Neural cell (in vitro differentiated cells): Measurements from ENCODE around the gene EXOC3L2. TPM values are rescaled to one million over a fixed set of nuclear protein-coding genes. Genes with fewer than 3 reads are reported as not detected.

ENCODE experiments used
- H2AFZ ChIP-seq: fragments of 200-600, 300-800 bp; sonication (generic), shearing (Covaris generic); 2 replicates; pipeline ENCODE4 v1.6.0; 2014; ENCODE audit warnings: low read depth, mild to moderate bottlenecking, antibody characterized with exemption, low read length, moderate library complexity
- H3F3A ChIP-seq: fragments of 200-600 bp; shearing (Covaris generic); 2 replicates; pipeline ENCODE4 v1.6.1; 2016; ENCODE audit warnings: mild to moderate bottlenecking, moderate library complexity, mixed read lengths, antibody characterized with exemption, low read length; ENCODE audit not compliant: insufficient read depth, poor library complexity, severe bottlenecking
- H3K27ac ChIP-seq: fragments of 200-600, 300-800 bp; sonication (generic), shearing (Covaris generic); 2 replicates; pipeline ENCODE4 v1.5.1; 2014; ENCODE audit warnings: mild to moderate bottlenecking, low read length, moderate library complexity
- H3K27me3 ChIP-seq: fragments of 300-800, 200-600 bp; sonication (generic), shearing (Covaris generic); 2 replicates; pipeline ENCODE4 v1.6.0; 2014; ENCODE audit warnings: mild to moderate bottlenecking, low read depth, low read length, moderate library complexity; ENCODE audit not compliant: insufficient read depth
- H3K36me3 ChIP-seq: fragments of 300-800, 200-600 bp; sonication (generic), shearing (Covaris generic); 2 replicates; pipeline ENCODE4 v1.5.1; 2014; ENCODE audit warnings: mild to moderate bottlenecking, antibody characterized with exemption, low read length, moderate library complexity; ENCODE audit not compliant: insufficient read depth
- H3K4me2 ChIP-seq: fragments of 300-800, 200-600 bp; sonication (generic), shearing (Covaris generic); 2 replicates; pipeline ENCODE4 v1.6.0; 2014; ENCODE audit warnings: mild to moderate bottlenecking, low read length
- H3K4me3 ChIP-seq: fragments of 300-800, 200-600 bp; sonication (generic), shearing (Covaris generic); 2 replicates; pipeline ENCODE4 v1.5.1; 2014; ENCODE audit warnings: mild to moderate bottlenecking, low read length, moderate library complexity
- H3K79me2 ChIP-seq: fragments of 200-600 bp; shearing (Covaris generic); replicated peaks from 2 replicates; pipeline ENCODE4 v1.6.0; 2014; ENCODE audit warnings: mild to moderate bottlenecking, low read length, moderate library complexity; ENCODE audit not compliant: insufficient read depth
- H3K9ac ChIP-seq: fragments of 300-800, 200-600 bp; sonication (generic), shearing (Covaris generic); 2 replicates; pipeline ENCODE4 v1.6.1; 2016; ENCODE audit warnings: mild to moderate bottlenecking, low read length, mixed read lengths
- H3K9me2 ChIP-seq: fragments of 200-600 bp; shearing (Covaris generic); 2 replicates; pipeline ENCODE4 v1.6.1; 2016; ENCODE audit warnings: mild to moderate bottlenecking, low read length, mixed read lengths; ENCODE audit not compliant: insufficient read depth
- H3K9me3 ChIP-seq: fragments of 200-600, 300-800 bp; sonication (generic), shearing (Covaris generic); 2 replicates; pipeline ENCODE4 v1.6.1; 2016; ENCODE audit warnings: mild to moderate bottlenecking, mixed run types, low read length, moderate library complexity, mixed read lengths
- H4K20me1 ChIP-seq: fragments of 200-600 bp; shearing (Covaris generic); 2 replicates; pipeline ENCODE4 v1.6.1; 2016; ENCODE audit warnings: mild to moderate bottlenecking, mixed run types; ENCODE audit not compliant: insufficient read depth
- CTCF ChIP-seq: fragments of 450-650 bp; IDR thresholded peaks from 2 replicates; pipeline ENCODE4 v1.5.1; 2014; ENCODE audit warnings: antibody characterized with exemption, mild to moderate bottlenecking, moderate library complexity; ENCODE audit not compliant: poor library complexity, severe bottlenecking
- EP300 ChIP-seq: fragments of 450-650 bp; conservative IDR thresholded peaks from 2 replicates; pipeline ENCODE4 v1.6.1; 2014; ENCODE audit warnings: antibody characterized with exemption, mild to moderate bottlenecking, moderate library complexity; ENCODE audit not compliant: poor library complexity, severe bottlenecking
- EZH2 ChIP-seq: fragments of 200-600, 300-800 bp; shearing (Covaris generic), sonication (generic); IDR thresholded peaks from 2 replicates; pipeline ENCODE4 v1.6.1; 2014; ENCODE audit warnings: antibody characterized with exemption, low read length, borderline replicate concordance, mild to moderate bottlenecking; ENCODE audit not compliant: insufficient read depth, poor library complexity, severe bottlenecking
- MXI1 ChIP-seq: fragments of 450-650 bp; conservative IDR thresholded peaks from 2 replicates; pipeline ENCODE4 v1.6.1; 2014; ENCODE audit warnings: antibody characterized with exemption, mild to moderate bottlenecking; ENCODE audit not compliant: poor library complexity, severe bottlenecking
- POLR2AphosphoS5 ChIP-seq: IDR thresholded peaks from 2 replicates; pipeline ENCODE4 v1.6.1; 2012
- RAD21 ChIP-seq: fragments of 450-650 bp; conservative IDR thresholded peaks from 2 replicates; pipeline ENCODE4 v1.6.1; 2014; ENCODE audit warnings: antibody characterized with exemption, mild to moderate bottlenecking, moderate library complexity
- REST ChIP-seq: IDR thresholded peaks from 2 replicates; pipeline ENCODE4 v1.6.1; 2012; ENCODE audit warnings: borderline replicate concordance
- SMC3 ChIP-seq: fragments of 450-650 bp; conservative IDR thresholded peaks from 2 replicates; pipeline ENCODE4 v1.6.1; 2014; ENCODE audit warnings: antibody characterized with exemption, mild to moderate bottlenecking, moderate library complexity; ENCODE audit not compliant: poor library complexity
- TAF1 ChIP-seq: IDR thresholded peaks from 2 replicates; pipeline ENCODE4 v1.6.1; 2012; ENCODE audit warnings: low read depth
- polyA plus RNA-seq: library from polyadenylated mRNA; depleted of rRNA; stranded (reverse); fragments of >200 nt; gene quantifications from 2 replicates; pipeline ENCODE4 v1.2.3, GENCODE V29; 2014

EXOC3L2 gene
- polyA plus RNA-seq, 1 donor from 2014 or later = not detected

- H3K4me2 ChIP-seq = no peak overlapping the region
- H3K4me3 ChIP-seq = no peak overlapping the region
- no peak overlapping the region for H3K9ac ChIP-seq
- no peaks in the 10 kb centered on the region for H4K20me1 ChIP-seq
- H3K9me2 ChIP-seq = no peaks in the 10 kb centered on the region
- H2AFZ ChIP-seq = no peak overlapping the region
- no peaks in the 10 kb centered on the region for H3K79me2 ChIP-seq
- H3K36me3 ChIP-seq = no peaks in the 10 kb centered on the region
- H3K27me3 ChIP-seq = no peaks in the 10 kb centered on the region
- no peaks in the 10 kb centered on the region for H3K9me3 ChIP-seq
- TF ChIP-seq TAF1 (no peak), POLR2AphosphoS5 (no peak), EZH2 (no peak), MXI1 (no peak), REST (no peak)
- H3F3A ChIP-seq = no peaks in the 10 kb centered on the region
- no peak overlapping the region for H3K27ac ChIP-seq
These were observed 11.6 kb upstream of the EXOC3L2 start for GRCh38 chr19:45256836-45257235.

- Histone ChIP-seq H3K9ac (no peak overlapping the region), H4K20me1 (no peaks in the 10 kb centered on the region), H2AFZ (no peak overlapping the region), H3K79me2 (peaks cover 1% of the 10 kb centered on the region), H3K36me3 (no peaks in the 10 kb centered on the region), H3K9me3 (no peaks in the 10 kb centered on the region), H3F3A (no peaks in the 10 kb centered on the region), H3K4me2 (no peak overlapping the region), H3K4me3 (no peak overlapping the region), H3K27me3 (no peaks in the 10 kb centered on the region), H3K9me2 (no peaks in the 10 kb centered on the region), H3K27ac (no peak overlapping the region)
- TF ChIP-seq EP300 (no peak), SMC3 (no peak), REST (no peak), POLR2AphosphoS5 (no peak), EZH2 (no peak), RAD21 (no peak), CTCF (no peak), MXI1 (no peak), TAF1 (no peak)
These were observed 10.5 kb upstream of the EXOC3L2 start for GRCh38 chr19:45255611-45256157.
